NOMO-1 treated with DMSO at 0.1 percent for 48 hours (cell line): ENCODE measurements around the gene MAN2B2.

Experiments
- DNase-seq: peaks from one replicate; lab custom pipeline; 2025; ENCODE audit not compliant: unreplicated experiment; lab: John Stamatoyannopoulos, UW

Gene MAN2B2

GRCh38 chr4:6592804-6593563 is 18.0 kb downstream of the MAN2B2 start:
- DNase-seq: no peak

- DNase-seq: no peak
Measured at GRCh38 chr4:6594341-6594740, 19.4 kb downstream of the MAN2B2 start.

- no peak for DNase-seq
Measured at GRCh38 chr4:6594826-6595355, 19.9 kb downstream of the MAN2B2 start.

- DNase-seq: no peak
Measured at GRCh38 chr4:6595897-6596537, 21.0 kb downstream of the MAN2B2 start.

GRCh38 chr4:6596948-6597347 is 22.0 kb downstream of the MAN2B2 start:
- no peak for DNase-seq

GRCh38 chr4:6598127-6598526 is 23.1 kb downstream of the MAN2B2 start:
- no peak for DNase-seq

GRCh38 chr4:6598641-6599040 is 23.7 kb downstream of the MAN2B2 start:
- no peak for DNase-seq

GRCh38 chr4:6601661-6602250 is 26.8 kb downstream of the MAN2B2 start:
- DNase-seq: no peak

- DNase-seq: no peak
Measured at GRCh38 chr4:6602289-6602688, 27.3 kb downstream of the MAN2B2 start.

GRCh38 chr4:6603128-6603527 is 28.1 kb downstream of the MAN2B2 start:
- no peak for DNase-seq

GRCh38 chr4:6605114-6605513 is 30.1 kb downstream of the MAN2B2 start:
- no peak for DNase-seq

- DNase-seq: no peak
Measured at GRCh38 chr4:6605605-6606004, 30.6 kb downstream of the MAN2B2 start.

GRCh38 chr4:6606465-6607235 is 31.7 kb downstream of the MAN2B2 start:
- no peak for DNase-seq

GRCh38 chr4:6607368-6608055 is 32.5 kb downstream of the MAN2B2 start:
- no peak for DNase-seq

GRCh38 chr4:6608758-6609414 is 33.9 kb downstream of the MAN2B2 start:
- no peak for DNase-seq

- DNase-seq: no peak
Measured at GRCh38 chr4:6609415-6610079, 34.6 kb downstream of the MAN2B2 start.

- DNase-seq: no peak
Measured at GRCh38 chr4:6610856-6611430, 36.0 kb downstream of the MAN2B2 start.

- DNase-seq: no peak
Measured at GRCh38 chr4:6612961-6613675, 38.1 kb downstream of the MAN2B2 start.
